NCI-H1092 treated with DMSO at 0.1 percent for 48 hours (cell line): ENCODE data around the gene NINL.
"Not testable (repeated sequence)": the region's sequence is repeated elsewhere in the genome, so short reads cannot be mapped to it uniquely, and the experiment has no call there.

Source experiments
- DNase-seq: peaks from one replicate; lab custom pipeline; 2025; lab: John Stamatoyannopoulos, UW

NINL gene

GRCh38 chr20:25592135-25592852, 7.0 kb upstream of the NINL start:
- DNase-seq, result peak; percentile 17

GRCh38 chr20:25590778-25591177, 5.4 kb upstream of the NINL start:
- DNase-seq, result not testable (repeated sequence)

- no peak for DNase-seq
Measured at GRCh38 chr20:25588491-25588890, 3.2 kb upstream of the NINL start.

- DNase-seq, result no peak
Measured at GRCh38 chr20:25587536-25587935, 2.2 kb upstream of the NINL start.

GRCh38 chr20:25586877-25587276, 1.5 kb upstream of the NINL start:
- no peak for DNase-seq

- not testable (repeated sequence) for DNase-seq
Measured at GRCh38 chr20:25583607-25584006, 1.7 kb downstream of the NINL start.

GRCh38 chr20:25580711-25581110, 4.6 kb downstream of the NINL start:
- DNase-seq, result no peak

- DNase-seq, result peak; percentile 32
Measured at GRCh38 chr20:25579081-25579770, 6.1 kb downstream of the NINL start.

- DNase-seq, result no peak
Measured at GRCh38 chr20:25576783-25577530, 8.4 kb downstream of the NINL start.

GRCh38 chr20:25574411-25574810, 10.9 kb downstream of the NINL start:
- no peak for DNase-seq

GRCh38 chr20:25573288-25574251, 11.8 kb downstream of the NINL start:
- no peak for DNase-seq

- DNase-seq, result peak; percentile 45
Measured at GRCh38 chr20:25571817-25572216, 13.5 kb downstream of the NINL start.

GRCh38 chr20:25571240-25571639, 14.1 kb downstream of the NINL start:
- DNase-seq, result no peak

- no peak for DNase-seq
Measured at GRCh38 chr20:25570148-25570530, 15.2 kb downstream of the NINL start.

- no peak for DNase-seq
Measured at GRCh38 chr20:25567286-25567685, 18.0 kb downstream of the NINL start.

- no peak for DNase-seq
Measured at GRCh38 chr20:25566821-25567220, 18.5 kb downstream of the NINL start.

- DNase-seq, result no peak
Measured at GRCh38 chr20:25565578-25566157, 19.7 kb downstream of the NINL start.

- DNase-seq, result no peak
Measured at GRCh38 chr20:25563876-25564275, 21.5 kb downstream of the NINL start.

GRCh38 chr20:25563362-25563761, 22.0 kb downstream of the NINL start:
- DNase-seq, result no peak

GRCh38 chr20:25561771-25562170, 23.6 kb downstream of the NINL start:
- not testable (repeated sequence) for DNase-seq

GRCh38 chr20:25553819-25554296, 31.5 kb downstream of the NINL start:
- DNase-seq, result peak; percentile 53
